Activated CD8-positive, alpha-beta memory T cell treated with anti-CD3 and anti-CD28 coated beads, Interleukin-2, amount 50 U/mL, for 24 hours (primary cell): ENCODE data around the gene DCUN1D4.
A peak's percentile ranks its signal among the peaks of the same experiment; 100 is the strongest.

Experiments used
- DNase-seq: peaks from one replicate; pipeline ENCODE4 v3.0.0-alpha.2; 2020; ENCODE audit errors: extremely low read depth

Gene DCUN1D4

DNA sequence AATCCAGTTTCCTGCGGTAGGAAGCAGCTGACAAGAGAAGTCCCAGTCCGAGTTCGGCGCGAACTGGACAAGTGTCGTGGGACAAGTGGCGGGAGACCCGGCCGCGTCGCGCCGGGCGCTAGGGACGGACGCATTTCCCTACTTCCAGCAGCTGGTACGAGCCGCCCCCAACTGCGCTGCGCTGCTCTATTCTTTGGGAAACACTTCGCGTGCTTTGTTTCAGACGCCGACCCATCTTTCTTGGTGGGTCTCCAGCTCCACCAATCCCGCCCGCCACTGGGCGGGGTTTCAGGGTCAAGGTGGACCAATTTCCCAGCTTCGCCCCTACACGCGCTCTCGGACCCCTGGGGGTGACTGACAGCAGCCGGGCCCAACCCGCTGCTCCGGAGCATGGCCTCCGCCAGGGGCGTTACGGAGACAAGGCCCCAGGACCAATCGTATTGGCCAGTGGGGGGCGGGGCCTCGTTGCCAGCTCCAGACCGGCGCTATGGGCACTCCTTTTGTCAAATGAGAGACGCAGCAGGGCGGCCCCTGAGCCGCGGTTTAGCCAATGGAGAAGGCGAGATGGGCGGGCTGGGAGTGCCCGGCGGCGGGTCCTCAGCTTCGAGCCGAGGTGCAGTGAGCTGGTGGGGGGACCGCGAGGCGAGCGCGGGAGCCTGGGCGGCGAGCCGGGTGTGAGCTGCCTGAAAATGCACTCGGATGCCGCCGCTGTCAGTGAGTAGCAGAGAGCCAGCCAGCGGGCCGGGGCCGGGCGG, at the start of gene DCUN1D4:
Gene DCUN1D4, plus strand, starts transcription at position 600 of the 755 bp plus-strand sequence. Its CDS starts 90 bp downstream, at position 690.
- DNase-seq: peak; percentile 99

DNA sequence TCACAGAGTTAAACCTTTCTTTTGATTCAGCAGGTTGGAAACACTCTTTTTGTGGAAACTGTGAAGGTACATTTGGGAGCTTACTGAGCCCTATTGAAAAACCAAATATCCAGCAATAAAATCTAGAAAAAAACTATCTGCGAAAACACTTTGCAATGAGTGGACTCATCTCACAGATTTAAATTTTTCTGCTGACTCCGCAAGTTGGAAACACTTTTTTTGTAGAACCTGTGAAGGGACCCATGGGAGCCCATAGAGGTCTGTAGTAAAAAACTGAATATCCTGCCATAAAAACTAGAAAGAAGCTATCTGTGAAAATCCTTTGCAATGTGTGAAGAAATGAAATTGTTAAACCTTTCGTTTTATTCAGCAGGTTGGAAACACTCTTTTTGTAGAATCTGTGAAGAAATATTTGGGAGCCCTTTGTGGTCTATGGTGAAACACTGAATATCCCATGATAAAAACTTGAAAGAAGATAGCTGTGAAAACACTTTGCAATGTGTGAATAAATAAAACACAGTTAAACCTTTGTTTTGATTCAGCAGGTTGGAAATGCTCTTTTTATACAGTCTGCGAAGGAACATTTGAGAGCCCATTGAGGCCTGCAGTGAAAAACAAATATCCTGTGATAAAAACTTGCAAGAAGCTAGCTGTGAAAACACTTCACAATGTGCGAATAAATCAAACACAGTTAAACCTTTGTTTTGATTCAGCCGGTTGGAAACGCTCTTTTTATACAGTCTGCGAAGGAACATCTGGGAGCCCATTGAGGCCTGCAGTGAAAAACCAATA, 22.3 kb upstream of the DCUN1D4 start:
- DNase-seq: no peak

DNA sequence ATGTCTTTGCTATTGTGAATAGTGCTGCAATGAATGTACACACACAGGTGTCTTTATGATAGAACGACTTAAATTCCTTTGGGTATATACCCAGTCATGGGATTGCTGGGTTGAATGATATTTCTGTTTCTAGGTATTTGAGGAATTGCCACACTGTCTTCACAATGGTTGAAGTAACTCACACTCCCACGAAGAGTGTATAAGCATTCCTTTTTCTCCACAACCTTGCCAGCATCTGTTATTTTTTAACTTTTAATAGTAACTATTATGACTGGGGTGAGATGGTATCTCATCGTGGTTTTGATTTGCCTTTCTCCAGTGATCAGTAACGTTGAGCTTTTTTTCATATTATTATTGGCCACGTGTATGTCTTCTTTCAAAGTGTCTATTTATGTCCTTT, 17.6 kb upstream of the DCUN1D4 start:
- no peak for DNase-seq

DNA sequence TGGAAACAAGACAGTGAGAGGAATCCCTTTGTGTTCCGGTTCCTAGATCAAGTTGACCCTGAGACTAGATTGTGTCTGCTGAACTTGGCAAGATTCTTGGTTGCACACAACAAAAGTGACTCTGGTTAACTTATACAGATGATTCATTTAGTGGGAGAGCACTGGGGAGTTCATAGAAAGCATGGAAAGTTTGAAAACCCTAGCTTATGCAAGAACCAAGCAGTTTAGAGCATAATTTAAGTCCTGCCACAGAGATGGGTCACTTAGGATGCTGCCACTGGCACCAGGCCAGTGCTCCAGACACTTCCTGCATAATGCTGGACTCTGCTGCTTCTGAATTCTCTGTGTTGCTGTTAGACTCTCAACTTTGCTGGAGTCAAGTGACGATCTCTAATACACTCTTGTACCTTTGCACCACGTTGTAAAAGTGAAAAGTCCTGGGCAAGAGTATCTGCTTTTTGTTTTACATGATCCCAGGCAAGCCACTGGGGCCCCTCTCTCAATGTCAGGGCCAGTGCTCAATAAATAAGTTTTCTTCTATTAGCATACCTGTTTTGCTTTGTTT, 12.7 kb upstream of the DCUN1D4 start:
- DNase-seq: no peak

DNA sequence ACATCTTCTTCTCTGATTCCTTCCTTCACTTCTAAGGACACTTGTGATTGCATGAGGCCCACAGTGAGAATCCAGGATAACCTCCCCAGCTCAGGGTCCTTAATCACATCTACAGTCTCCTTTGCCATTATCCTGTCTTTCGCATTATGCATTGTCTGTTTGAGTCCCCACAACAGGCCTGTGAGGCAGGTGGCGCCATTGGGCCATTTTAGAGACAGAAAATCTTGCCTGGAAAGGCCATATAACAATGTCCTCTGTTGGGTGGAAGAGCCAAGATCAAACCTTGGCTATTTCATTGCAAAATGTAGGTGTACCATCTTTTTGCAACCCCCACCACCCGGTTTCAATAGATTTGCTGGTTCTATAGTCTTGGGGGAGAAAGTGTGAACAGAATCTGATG, 11.8 kb upstream of the DCUN1D4 start:
- DNase-seq: no peak

DNA sequence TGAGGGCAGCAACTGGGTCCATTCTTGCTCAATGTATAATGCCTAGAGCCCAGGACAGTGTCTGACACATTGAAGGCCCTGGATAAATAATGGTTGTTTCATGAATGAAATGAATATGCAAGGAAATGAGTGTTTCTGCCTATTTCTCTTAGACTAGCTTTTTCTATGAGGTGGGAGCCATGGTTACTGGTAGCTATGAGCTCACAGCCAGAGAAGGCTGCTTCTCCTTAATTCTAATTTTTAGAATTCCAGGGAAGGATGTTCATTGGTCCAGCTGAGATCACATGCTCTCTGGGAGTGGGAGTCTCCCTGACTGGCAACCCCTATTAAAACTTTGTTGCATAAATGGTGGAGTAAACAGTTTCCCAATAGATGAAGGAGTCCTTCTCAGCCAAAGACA, 9.7 kb upstream of the DCUN1D4 start:
- DNase-seq: no peak

DNA sequence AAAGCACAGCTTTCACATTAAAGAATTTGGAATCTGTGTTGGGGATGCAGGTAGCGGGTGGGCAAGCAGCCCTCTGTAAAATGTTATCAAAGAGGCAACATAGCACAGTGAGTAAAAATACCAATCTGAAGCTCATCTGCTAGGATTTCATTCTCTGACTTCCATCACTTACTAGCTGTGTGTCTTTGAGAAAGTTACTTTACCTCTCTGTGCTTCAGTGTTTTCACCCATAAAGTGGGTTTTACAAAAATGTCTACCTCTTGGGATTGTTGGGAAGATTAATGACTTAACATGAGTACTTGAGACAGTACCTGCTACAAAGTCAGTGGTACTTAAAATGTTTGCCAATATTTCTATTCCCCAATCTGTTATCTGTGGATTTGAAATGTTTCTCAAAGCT, 7.9 kb upstream of the DCUN1D4 start:
- DNase-seq: no peak

DNA sequence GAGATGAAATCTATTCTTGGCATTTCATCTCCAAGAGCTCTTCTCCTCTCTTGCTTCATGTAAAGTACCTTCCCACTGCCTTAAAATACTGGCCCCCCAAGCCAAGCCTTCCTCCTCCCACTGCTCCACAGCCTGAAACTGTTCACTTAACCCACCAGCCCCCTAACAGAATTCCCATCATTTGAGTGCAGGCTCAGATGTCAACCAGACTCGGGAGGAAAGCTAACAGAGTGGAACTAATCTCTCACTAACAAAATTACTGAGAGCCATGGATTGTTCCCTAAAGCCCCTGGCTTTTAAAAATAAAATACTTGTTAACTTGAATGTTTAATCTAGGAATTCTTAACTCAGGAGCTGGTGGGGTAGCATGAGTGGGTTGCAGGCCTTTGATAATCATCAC, 7.1 kb upstream of the DCUN1D4 start:
- DNase-seq: no peak

DNA sequence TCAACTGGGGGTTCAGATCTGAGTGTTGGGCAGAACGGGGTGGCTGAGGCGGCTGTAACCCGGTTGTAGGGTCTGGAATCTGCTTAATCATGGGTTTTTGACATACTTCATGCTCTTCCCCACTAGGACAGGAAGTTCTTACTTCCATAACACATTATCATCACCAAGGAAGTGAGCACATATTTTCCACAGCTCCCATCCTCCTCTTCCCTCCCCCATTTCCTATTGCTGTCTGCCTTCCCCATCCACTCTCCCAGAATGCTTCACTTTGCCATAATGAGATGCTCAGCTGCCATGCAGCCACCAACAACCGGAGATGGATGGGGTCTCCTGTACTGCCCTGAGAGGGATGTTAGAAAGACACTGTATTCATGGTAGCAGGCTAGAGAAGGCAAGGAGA, 6.4 kb upstream of the DCUN1D4 start:
- DNase-seq: no peak

DNA sequence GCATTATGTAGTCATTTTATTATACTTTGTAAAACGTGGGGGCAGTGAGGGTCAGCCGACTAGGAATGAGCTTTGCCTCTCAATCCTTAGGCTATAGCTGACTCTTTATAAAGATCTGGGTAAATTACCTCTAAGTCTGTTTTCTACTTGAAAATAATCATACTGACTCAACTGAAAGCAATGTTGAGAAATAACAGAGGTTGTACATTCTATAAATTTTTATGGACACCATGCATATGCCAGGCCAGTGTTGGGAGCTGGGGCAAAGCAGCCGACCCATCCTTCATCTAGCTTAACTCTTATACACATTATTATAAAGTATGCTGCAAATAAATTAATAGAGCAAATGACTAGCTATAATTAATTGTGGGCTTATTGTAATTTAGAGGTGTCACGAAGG, 2.2 kb upstream of the DCUN1D4 start:
- DNase-seq: no peak

DNA sequence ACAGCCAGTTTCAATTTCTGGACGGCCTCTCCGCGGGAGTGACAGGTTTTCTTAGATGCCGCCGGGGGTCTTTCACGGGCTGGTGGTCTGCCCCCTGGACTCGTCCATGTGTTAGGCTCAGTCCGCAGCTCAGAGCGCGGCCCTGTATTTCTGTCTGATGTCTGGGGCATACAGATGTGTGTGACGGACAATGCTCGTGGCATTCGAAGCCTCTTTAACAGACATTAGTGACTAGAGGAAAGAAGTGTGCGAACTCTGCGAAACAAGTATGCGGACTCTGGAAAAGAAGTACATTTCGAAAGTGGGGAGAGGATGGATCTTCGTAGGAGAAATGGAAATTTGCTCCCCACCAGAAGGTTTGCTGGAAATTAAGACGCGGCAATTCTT, 793 bp upstream of the DCUN1D4 start:
- DNase-seq: no peak

DNA sequence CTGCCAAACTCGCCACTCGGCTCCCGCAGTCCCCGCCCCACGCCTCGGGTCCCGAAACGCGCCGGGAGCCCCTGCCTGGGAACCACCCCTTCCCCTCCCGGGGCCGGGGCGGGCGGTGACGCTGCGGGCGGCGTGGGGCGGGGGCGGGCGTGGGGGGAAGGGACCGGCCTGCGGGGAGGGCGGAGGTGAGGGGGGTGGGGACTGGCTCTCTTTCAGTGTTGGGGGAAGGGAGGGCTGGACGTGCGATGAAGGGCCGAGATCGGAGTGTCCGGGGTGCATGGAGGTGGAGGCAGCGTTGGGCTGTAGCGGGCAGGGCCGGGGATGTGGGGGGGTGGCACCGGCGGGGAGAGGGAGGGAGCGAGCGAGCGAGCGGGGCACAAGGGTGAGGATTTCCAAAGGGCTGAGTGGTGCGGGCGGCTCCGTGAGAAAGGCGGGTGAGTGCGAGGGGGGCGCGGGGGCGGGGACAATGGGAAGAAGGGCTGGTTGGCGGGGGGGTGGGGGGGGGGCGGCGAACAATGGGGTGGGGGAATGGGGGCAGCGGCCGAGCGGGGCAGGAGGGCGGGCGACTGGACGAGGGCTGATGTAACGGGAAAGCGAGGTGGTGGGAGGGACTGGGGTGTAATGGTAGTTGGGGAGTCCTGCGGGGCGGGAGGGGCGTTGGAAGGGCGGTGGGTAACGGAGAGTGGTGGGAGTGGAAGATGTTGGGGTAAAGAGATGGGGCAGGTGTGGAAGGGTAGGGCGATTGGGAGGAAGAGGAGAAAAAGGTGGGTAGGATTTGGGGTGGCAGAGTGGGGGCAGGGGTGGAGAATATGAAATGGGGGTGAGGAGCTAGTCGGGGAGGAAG, 578 bp downstream of the DCUN1D4 start:
- DNase-seq: no peak

DNA sequence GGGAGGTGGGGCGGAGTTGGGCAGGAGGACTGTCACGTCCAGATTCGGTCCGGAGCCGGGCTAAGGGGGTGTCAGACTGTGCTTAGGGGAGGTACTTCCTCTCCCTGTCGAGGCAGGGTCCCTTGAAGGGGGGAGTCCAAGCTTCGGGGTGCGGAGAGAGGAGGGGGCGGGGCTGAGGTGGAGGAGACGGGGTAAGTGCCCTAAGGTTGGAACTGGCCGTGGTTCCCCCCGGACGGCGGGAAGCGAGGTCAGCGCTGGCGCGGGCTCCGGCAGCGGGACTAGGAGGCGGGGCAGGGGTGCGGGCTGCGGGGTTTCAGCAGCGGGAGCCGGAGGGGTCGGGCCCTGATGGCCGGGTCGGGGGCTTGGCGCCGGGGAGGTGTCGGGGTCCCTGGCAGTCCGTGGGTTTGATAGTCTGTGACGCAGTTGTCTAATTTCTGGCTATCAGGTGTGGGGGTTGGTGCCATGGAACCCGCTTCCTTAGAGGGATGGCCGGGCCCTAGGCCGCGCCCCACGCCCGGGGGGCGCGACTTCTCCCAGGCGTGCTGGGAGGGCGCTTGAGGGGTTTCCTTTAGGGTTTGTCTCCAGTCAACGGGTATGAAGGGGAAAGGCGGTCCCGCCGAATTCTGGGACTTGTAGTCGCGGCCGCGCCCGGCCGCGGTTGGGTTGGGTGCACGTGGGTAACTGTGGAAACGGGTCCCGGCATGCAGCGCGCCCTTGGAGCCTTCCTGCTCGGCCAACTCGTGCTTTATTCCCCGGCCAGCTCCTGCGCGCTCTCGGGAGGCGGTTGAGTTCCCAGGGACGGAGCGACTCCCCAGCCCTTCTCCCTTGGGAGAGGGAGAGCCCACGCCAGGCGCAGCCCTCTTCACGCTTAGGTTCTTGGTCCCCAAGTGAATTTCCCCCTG, 1.5 kb downstream of the DCUN1D4 start:
- DNase-seq: peak; percentile 69

DNA sequence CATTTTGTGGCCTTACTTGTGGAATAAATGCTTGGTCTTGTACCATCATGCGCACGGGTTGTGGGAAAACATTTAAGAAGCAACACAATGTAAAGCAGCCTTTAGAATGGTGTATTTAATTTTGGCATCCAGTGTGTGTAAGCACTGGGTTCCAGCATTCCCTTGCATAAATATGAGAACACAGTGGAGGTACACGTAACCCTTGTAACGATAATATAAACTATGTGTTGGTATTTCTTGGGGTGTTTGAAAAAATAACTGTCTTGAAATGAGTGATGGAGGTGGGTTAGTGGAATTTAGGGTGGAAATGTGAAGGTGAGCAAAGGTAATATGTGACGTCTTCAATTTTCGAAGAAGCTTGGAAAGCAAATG, 2.1 kb downstream of the DCUN1D4 start:
- DNase-seq: no peak

DNA sequence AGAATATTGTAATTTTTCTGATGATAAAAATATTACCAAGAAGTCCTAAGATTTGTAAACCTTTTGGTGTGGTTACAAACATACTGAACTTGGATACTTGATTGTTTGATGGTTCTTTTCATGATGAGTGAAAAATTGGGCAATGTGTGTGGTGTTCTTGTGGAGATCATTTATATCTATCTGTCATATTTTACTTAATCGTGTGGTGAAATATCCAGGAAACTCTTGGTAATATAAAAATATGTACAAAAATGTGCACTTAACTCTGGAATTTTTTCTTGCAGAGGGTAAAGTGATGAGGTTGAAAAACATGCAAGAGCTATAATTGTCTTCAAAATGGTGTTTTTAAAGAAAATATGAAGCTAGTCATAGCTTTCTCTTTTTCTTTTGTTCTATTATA, 2.8 kb downstream of the DCUN1D4 start:
- no peak for DNase-seq

DNA sequence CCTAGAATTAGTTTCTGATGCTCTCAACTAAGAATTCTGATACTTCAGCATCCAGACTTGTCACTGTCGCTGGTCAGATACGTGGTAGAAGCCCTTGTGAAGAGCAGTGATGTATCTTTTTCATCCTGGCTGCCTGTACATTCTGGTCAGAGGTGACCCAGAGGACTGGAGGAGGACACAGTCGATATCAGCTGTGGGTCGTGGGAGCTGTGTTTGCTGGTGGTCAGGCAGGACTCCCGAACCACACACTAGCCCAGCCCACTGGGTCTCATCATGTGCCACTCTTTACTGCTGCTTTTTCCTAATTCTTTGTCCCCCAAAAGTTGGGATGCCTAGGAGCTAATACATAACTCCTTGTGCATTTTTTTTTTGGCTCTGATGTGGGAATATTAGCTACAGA, 6.5 kb downstream of the DCUN1D4 start:
- DNase-seq: no peak

DNA sequence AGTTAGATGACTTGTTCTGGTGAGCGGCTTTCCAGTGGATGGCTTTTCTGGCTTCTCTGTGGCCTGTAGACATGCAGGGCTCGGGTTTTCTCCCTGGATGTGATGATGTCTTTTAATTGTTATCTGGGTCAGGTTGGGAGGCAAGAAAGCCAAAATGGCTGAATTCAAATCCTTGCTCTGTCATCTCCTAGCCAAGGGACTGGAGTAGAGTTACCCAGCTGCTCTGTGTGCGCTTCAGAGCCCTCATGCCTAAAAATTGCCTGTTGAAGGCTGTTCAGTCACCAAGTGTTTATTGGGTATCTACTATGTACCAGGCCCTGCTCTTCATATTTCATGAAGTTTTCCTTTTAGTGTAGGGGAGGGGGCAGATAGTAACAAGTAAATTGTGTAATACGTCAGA, 7.3 kb downstream of the DCUN1D4 start:
- no peak for DNase-seq

DNA sequence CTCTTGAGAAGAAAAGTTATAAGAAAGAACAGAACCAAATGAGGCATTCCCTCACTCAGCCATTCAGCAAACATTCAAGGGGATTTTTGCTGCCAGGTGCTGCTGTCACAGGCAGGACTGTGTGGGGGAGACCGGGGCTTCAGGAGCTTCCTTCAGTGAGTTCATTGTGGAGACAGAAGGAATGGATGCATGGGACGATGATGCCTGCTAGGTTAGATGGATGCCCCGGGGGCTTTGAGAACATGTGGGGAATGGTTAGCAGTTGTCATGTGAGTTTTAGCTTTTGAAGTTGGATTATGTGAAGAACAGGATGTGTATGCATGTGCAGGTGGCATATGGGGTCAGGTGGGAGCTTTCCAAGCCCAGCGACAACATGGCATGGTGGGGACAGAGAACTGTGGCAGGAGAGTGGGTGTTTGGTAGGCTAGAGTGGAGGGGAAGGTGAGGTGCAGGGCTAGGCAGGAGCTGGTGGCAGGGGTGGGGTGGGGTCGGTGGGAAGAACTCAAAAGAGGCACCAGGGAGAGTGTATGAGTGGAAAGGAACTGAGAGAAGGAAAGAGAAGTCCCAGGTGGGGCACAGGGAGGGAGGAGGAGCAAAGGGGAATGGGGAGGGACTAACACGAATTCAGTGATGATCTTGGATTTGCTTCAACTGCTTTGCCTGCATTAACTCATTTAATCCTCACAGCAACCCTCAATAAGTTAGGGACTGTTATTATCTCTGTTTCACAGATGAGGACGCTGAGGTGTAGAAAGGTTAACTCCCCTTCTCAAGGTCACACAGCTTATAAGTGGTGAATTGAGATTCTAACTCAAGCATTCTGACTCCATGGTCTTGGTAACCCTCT, 8.4 kb downstream of the DCUN1D4 start:
- no peak for DNase-seq

DNA sequence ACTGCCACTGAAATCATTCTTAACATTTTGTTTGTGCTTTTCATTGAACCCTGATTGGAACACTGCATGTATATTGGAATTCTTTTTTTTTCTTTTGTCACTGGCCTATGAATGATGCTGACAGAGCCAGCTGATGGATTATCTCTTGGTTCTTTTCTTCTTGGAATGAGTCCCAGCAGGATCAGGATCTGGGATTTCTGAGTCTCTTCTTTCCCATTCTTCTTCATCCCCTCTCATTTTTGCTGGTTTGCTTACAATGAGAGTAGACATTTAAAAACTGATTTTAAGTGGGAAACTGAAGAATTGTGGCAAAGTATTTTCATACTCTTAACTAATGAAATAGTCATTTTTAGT, 9.0 kb downstream of the DCUN1D4 start:
- DNase-seq: no peak

DNA sequence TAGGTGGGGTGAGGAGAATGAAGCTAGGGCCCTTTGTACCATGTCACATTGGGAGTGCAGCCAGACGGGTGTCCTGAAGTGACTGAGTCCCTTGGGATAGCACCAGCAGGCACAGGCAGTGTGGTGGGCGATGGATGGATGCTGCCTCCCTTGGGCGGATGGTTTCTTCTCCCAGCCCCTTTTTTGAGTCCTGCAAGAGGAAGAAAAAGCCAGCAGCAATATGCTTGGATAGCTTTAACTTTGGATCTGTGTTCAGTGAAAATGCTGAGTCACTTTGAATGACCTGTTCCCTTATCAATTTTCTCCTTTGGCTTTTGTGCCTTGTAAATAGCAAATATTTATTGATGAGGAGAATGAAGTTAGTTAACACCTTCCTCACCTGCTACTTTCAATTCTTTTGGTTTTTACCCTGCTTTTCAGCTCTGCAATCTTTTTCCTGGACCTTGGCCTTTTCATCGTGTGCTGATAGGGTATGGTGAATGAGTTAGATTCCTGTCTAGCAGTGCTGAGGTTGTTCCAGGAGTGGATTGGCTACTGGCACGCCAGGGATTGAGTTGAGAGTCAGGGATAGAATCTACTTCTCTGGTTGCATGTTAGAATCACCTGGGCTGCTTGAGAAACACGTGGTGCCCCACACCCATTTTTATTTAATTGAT, 10.2 kb downstream of the DCUN1D4 start:
- DNase-seq: no peak
